Activated naive CD4-positive, alpha-beta T cell treated with anti-CD3 and anti-CD28 coated beads, Interleukin-2, amount 50 U/mL, for 24 hours (primary cell): ENCODE data around the gene TUBB1.

Experiments
- H3K27ac Mint-ChIP-seq: one replicate; pipeline ENCODE4 v1.8.0; 2021; ENCODE audit warnings: mild to moderate bottlenecking, mixed read lengths
- H3K27me3 Mint-ChIP-seq: one replicate; pipeline ENCODE4 v1.8.0; 2021; ENCODE audit warnings: mixed read lengths
- H3K36me3 Mint-ChIP-seq: one replicate; pipeline ENCODE4 v1.8.0; 2021; ENCODE audit warnings: mixed read lengths
- H3K4me1 Mint-ChIP-seq: one replicate; pipeline ENCODE4 v1.8.0; 2021; ENCODE audit warnings: mixed read lengths
- H3K4me3 Mint-ChIP-seq: one replicate; pipeline ENCODE4 v1.8.0; 2021; ENCODE audit warnings: mild to moderate bottlenecking, mixed read lengths
- H3K9me3 Mint-ChIP-seq: one replicate; pipeline ENCODE4 v1.8.0; 2021; ENCODE audit warnings: mixed read lengths

The TUBB1 gene

DNA sequence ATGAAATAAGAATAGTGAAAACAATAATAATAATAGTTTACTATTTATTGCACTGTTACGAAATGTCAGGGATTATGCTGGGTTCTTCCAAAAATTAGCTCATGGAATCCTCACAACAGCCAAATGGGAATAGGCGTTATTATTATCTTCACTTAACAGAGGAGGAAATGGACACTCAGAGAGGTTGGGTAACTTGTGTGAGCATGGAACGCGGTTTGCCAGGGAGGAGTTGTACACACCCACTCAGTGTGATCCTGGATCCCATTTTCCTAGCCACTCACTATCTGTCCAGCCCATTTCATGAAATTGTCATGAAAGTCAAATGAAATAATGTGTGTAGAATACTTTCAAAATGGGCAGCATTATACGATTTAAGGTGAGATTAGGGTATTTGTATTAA is 33.6 kb upstream of the TUBB1 start:
- peaks cover 15% of the 10 kb centered on the region for H3K36me3 Mint-ChIP-seq
- no peak overlapping the region for H3K4me3 Mint-ChIP-seq
- no peaks in the 10 kb centered on the region for H3K9me3 Mint-ChIP-seq
- H3K27me3 Mint-ChIP-seq: no peaks in the 10 kb centered on the region
- peaks cover 45% of the 10 kb centered on the region for H3K4me1 Mint-ChIP-seq
- H3K27ac Mint-ChIP-seq: peak overlapping the region; percentile 55

DNA sequence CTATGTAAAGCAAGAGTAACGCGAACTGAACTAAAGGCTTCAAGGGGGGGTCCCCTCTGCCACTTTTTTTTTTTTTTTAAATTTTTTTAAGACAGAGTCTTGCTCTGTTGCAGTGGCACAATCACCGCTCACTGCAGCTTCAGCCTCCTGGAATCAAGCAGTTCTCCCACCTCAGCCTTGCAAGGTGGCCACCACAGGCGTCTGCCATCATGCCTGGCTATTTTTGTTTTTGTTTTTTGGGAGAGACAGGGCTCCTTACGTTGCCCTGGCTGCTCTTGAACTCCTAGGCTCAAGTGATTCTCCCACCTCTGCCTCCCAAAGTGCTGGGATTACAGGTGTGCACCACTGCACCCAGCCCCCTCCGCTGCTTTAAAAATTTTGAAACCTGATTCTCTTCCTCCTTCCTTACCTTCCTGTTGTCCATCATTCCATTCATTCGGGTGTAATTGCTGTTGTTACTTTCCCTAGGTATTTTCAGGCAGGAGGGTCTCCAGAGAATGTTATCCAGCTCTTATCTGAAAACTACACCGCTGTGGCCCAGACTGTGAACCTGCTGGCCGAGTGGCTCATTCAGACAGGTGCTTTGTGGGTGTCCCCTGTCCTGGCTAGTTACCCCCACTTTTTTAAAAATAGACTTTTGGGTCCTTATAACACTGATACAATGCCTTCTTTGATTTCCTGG is 32.8 kb upstream of the TUBB1 start:
- Mint-ChIP-seq H3K4me3 (no peak overlapping the region), H3K4me1 (peaks cover 45% of the 10 kb centered on the region), H3K27ac (no peak overlapping the region), H3K9me3 (no peaks in the 10 kb centered on the region), H3K36me3 (peaks cover 16% of the 10 kb centered on the region), H3K27me3 (no peaks in the 10 kb centered on the region)

DNA sequence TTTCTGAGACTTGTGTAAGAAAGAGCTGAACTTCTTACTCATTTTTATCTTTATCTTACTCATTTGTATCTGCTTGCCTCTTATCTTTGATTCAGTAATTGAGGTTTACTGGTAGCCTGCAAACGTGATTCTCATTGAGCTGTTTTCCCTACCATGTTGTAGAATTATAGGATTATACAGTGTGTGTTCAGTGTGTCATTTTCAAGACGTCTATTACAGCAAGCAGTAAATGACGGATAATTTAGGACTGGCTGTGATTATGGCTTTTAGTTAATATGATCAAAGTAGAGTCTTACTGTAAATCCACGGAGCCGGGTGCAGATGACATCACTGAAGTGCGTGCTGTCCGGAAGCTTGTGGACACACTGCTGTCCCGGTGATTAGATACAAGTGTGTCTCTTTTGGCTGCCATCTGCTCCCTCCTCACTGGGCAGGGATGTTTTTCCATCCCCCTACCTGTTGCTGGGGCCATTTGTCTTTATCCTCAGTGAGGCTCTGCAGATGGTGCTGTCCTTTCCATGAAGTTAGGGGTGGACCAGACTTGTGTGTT is 32.2 kb upstream of the TUBB1 start:
- Mint-ChIP-seq H3K36me3 (peaks cover 20% of the 10 kb centered on the region), H3K27me3 (no peaks in the 10 kb centered on the region), H3K9me3 (no peaks in the 10 kb centered on the region), H3K27ac (peak overlapping the region; percentile 2), H3K4me3 (no peak overlapping the region), H3K4me1 (peaks cover 45% of the 10 kb centered on the region)

DNA sequence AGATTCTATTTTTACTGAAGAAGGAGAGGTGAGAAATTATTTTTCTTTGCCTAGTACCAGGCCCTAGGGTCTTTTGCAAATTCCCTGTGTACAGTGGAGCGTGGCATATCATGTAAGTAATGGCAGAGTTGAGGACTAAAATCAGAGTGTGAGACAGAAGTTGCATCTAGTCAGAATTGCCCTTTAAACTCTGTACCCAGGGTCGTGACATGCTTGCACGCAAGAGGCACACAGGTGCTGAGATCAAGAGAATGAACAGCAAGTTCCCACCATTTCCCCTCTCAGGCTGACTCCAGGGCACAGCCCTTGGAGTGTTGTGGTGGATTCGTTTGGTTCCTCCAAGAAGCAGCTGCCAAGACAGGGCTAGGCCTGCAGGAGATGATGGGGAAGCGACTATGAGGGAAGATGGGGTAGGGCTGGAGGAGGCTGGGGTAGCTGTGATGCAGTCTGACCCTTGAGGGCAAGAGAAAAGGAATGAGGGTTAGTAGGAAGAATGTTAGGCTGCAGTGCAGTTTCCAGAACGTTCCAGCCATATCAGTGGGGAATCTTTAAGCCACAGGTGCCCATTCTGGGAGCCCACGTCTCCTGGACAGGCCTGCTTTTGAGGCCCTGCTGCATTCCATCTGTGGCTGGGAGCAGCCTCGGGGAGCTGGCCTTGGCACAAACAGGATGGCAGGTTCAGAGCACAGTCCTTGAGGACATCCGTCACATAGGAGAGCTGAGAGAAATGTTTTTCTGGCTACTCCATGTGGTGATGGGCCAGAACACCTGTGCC is 31.3 kb upstream of the TUBB1 start:
- Mint-ChIP-seq H3K27ac (peak overlapping the region; percentile 4), H3K27me3 (no peaks in the 10 kb centered on the region), H3K4me1 (peaks cover 36% of the 10 kb centered on the region), H3K36me3 (peaks cover 17% of the 10 kb centered on the region), H3K4me3 (no peak overlapping the region), H3K9me3 (no peaks in the 10 kb centered on the region)

DNA sequence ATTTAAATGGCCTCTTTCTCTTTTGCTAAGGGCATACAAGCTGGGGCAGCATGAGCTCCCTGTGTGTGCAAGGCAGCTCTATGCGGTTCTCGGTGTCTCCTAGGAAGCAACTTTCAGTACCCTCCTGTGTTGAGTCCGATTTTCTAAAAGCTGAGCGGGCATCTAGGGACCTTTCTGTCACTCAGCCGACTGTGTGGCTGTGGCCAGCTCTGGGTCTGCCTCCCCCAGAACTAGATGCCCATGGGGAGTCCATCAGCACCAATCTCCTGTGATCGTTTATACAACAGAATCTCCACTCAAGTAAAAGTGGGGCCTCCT is 30.7 kb upstream of the TUBB1 start:
- Mint-ChIP-seq H3K36me3 (peaks cover 19% of the 10 kb centered on the region), H3K4me1 (peaks cover 33% of the 10 kb centered on the region), H3K27me3 (no peaks in the 10 kb centered on the region), H3K4me3 (no peak overlapping the region), H3K9me3 (no peaks in the 10 kb centered on the region), H3K27ac (no peak overlapping the region)

DNA sequence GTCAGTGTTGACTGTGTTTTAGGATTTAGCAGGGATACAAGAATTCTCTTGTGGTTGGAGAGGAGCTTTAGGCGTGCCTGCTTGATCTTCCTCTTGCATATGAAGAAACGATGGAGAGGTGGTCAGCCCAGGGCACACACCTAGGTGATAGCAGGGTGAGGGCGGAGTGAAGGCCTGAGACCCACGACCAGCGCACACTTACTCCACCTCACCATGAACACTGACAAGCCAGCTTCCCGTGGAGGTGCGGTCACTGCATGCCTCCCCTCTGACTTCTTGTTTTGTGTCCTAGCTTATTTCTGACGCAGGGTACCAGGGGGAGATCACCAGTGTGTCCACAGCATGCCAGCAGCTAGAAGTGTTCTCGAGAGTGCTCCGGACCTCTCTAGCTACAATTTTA is 30.0 kb upstream of the TUBB1 start:
- Mint-ChIP-seq H3K36me3 (peaks cover 17% of the 10 kb centered on the region), H3K9me3 (no peaks in the 10 kb centered on the region)

DNA sequence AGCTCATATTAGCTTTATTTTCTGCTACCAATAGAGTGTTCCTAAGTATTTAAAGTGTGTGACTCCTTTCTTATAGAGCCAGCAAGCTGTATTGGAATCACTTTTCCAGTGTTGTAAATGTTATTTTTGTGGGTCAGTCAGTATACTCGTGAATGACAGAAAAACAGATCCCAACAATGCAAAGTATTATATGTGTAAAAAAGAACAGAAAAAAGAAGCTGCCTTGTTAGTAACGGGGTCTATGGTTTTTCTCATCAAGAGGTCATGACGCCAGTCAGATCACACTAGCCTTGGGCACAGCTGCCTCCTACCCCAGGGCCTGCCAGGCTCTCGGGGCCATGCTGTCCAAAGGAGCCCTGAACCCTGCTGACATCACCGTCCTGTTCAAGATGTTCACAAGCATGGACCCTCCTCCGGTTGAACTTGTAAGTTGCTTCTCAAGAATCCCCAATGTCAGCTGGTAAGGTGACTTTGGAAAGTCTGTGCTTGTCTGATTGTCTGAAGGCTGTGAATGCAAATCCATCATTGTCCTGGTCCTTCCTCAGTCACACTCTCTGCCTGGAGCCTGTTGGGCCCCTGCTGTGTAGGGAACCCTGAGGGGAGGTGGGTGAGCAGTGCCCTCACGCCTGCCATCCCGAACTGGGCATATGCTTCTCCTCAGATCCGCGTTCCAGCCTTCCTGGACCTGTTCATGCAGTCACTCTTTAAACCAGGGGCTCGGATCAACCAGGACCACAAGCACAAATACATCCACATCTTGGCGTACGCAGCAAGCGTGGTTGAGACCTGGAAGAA is 28.4 kb upstream of the TUBB1 start:
- peak overlapping the region; percentile 72 for H3K27ac Mint-ChIP-seq
- peaks cover 24% of the 10 kb centered on the region for H3K36me3 Mint-ChIP-seq
- peaks cover 13% of the 10 kb centered on the region for H3K4me1 Mint-ChIP-seq
- H3K4me3 Mint-ChIP-seq: no peak overlapping the region
- no peaks in the 10 kb centered on the region for H3K27me3 Mint-ChIP-seq
- no peaks in the 10 kb centered on the region for H3K9me3 Mint-ChIP-seq

More for the DNA sequence above, 30.0 kb upstream of the TUBB1 start:
- Mint-ChIP-seq H3K4me3 (no peak overlapping the region), H3K4me1 (peaks cover 26% of the 10 kb centered on the region), H3K27me3 (no peaks in the 10 kb centered on the region), H3K27ac (peak overlapping the region; percentile 41)

DNA sequence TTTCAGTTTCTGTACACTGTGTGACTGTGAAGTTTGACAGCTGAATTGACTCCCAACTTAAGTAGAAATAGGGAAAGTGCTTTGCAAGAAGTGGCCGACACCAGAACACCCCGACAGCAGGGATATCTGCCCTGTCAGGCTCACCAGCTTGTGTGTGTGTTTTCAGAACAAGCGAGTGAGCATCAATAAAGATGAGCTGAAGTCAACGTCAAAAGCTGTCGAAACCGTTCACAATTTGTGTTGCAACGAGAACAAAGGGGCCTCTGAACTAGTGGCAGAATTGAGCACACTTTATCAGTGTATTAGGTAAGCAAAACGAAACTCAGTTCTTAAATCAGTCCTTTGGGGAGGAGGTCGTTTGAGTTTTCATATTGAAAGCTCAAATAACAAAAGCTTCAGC is 27.5 kb upstream of the TUBB1 start:
- no peak overlapping the region for H3K4me3 Mint-ChIP-seq
- H3K9me3 Mint-ChIP-seq: no peaks in the 10 kb centered on the region
- no peak overlapping the region for H3K27ac Mint-ChIP-seq
- peaks cover 26% of the 10 kb centered on the region for H3K36me3 Mint-ChIP-seq
- peaks cover 8% of the 10 kb centered on the region for H3K4me1 Mint-ChIP-seq
- H3K27me3 Mint-ChIP-seq: no peaks in the 10 kb centered on the region

DNA sequence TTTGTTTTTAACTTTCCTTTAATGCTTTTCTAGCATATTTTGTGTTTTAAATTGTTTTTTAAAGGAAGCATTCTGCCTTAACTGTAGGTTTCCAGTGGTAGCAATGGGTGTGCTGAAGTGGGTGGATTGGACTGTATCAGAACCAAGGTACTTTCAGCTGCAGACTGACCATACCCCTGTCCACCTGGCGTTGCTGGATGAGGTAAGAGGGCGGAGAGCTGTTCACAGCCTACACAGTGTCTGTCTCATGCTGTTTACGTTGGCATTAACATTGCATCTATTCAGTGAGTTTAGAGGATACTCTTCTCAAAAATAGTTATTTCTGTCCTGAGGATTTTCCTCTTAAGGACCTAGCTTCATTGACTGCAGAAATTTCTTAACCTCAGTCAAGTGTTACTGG is 26.3 kb upstream of the TUBB1 start:
- Mint-ChIP-seq H3K9me3 (no peaks in the 10 kb centered on the region), H3K4me1 (peaks cover 4% of the 10 kb centered on the region), H3K27ac (no peak overlapping the region), H3K36me3 (peaks cover 30% of the 10 kb centered on the region), H3K4me3 (no peak overlapping the region), H3K27me3 (no peaks in the 10 kb centered on the region)

DNA sequence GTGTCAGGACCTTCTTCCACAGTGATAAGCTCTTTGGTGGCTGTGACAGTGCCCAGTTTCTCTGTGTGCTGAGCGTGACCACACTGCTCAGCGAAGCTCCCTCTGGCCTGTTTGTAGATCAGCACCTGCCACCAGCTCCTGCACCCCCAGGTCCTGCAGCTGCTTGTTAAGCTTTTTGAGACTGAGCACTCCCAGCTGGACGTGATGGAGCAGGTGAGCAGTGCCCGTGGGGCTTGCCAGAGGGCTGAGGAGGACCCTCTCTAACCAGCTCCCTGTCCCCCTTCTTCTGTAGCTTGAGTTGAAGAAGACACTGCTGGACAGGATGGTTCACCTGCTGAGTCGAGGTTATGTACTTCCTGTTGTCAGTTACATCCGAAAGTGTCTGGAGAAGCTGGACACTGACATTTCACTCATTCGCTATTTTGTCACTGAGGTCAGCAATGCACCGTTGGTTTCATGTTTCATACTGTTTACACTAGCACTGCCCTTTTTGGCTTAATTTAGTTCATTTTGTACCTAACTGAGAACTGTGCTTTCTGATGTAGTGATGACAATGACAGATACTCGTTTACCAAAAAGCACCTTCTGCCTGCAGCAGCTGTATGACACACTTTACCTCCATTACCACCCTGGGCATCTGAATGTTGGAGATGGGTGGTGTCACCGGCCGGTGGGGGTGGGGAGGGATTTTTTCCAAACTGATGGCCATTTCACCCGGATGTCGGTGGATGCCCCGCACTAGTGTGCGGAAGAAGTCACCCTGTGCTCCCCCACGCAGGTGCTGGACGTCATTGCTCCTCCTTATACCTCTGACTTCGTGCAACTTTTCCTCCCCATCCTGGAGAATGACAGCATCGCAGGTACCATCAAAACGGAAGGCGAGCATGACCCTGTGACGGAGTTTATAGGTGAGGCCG is 25.6 kb upstream of the TUBB1 start:
- Mint-ChIP-seq H3K27me3 (no peaks in the 10 kb centered on the region), H3K4me3 (no peak overlapping the region), H3K9me3 (no peaks in the 10 kb centered on the region), H3K27ac (no peak overlapping the region), H3K36me3 (peaks cover 30% of the 10 kb centered on the region), H3K4me1 (peaks cover 4% of the 10 kb centered on the region)

DNA sequence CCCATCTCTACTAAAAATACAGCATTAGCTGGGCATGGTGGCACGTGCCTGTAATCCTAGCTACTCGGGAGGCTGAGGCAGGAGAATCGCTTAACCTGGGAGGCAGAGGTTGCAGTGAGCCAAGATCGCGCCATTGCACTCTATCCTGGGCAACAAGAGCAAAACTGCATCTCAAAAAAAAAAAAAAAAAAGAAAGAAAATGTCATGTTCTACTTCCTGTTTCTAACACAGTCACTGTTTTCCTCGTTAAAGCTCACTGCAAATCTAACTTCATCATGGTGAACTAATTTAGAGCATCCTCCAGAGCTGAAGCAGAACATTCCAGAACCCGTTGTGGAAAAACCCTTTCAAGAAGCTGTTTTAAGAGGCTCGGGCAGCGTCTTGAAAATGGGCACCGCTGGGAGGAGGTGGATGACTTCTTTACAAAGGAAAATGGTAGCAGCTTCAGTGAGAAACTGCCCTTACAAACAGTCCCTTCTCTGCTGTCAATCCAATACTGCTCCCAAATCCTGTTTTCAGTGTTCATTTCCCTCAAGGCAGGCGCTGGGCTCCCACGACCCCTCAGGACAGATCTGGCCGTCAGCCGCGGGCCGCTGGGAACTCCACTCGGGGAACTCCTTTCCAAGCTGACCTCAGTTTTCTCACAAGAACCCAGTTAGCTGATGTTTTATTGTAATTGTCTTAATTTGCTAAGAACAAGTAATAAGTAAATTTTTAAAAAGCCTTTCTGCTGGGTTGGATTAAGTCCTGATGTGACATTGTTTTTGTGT is 24.7 kb upstream of the TUBB1 start:
- Mint-ChIP-seq H3K4me3 (no peak overlapping the region), H3K27ac (no peak overlapping the region), H3K9me3 (no peaks in the 10 kb centered on the region), H3K27me3 (no peaks in the 10 kb centered on the region), H3K4me1 (peaks cover 4% of the 10 kb centered on the region), H3K36me3 (peaks cover 23% of the 10 kb centered on the region)

DNA sequence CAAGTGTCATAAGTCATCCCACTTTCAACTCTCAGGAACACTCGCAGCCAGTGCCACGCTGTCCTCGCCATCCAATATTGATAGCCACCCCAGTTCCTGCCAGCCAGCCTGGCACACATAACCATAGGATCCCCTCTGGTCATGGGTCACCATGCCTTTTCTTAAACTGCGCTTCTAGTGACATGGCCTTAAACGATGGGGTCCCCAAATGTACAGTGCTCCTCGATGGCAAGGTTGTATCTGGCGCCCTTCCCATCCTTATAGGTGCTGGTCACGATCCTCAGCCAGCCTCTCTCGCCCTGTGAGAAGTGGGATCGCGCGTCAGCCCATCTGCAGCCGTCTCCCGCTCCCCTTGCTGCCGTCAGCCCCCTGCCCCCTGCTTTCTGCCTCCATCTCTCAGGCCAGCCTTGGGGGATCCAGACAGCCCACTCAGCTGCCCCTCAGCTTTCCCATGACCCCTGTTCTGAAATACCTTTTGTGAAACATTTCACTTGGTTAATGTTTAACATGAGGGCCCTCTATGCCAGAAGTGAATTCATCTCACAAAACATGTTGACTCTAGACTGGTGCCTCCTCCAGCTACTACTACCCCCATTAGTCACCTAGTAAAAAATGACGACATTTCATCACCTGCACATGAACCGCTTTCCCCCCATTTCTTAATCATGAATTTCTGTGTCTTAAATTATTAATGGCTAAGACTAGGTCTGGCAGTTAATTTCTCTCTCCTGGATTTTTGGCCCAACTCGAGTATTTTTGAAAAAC is 23.6 kb upstream of the TUBB1 start:
- Mint-ChIP-seq H3K27ac (no peak overlapping the region), H3K9me3 (no peaks in the 10 kb centered on the region), H3K36me3 (peaks cover 23% of the 10 kb centered on the region), H3K4me3 (no peak overlapping the region), H3K27me3 (no peaks in the 10 kb centered on the region), H3K4me1 (peaks cover 4% of the 10 kb centered on the region)

DNA sequence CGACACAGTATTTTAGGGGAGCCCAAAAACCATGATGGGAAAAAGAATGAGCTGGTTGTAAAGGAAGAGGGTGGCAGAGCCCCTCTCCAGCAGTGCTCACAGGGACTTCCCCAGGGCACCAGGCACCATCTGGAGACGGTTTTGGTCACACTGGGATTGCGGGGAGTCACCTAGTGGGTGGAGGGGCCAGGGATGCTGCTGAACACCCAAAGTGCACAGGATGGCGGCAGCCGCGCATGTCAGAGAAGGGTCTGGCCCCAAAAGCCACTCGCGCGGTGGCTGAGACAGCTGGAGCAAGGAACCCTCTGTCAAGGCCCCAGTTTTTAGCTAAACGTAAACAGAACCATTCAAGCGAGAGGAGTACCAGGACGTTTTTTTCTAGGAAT is 23.0 kb upstream of the TUBB1 start:
- Mint-ChIP-seq H3K27me3 (no peaks in the 10 kb centered on the region), H3K27ac (no peak overlapping the region), H3K9me3 (no peaks in the 10 kb centered on the region), H3K36me3 (peaks cover 23% of the 10 kb centered on the region), H3K4me1 (peaks cover 4% of the 10 kb centered on the region), H3K4me3 (no peak overlapping the region)
